ENCODE measurements around the gene NDUFAF8.

- TF ChIP-seq CTCF (IDR thresholded peaks at IDR 0.05) (no peak), EP300 (IDR thresholded peaks at IDR 0.05) (no peak), POLR2A (IDR thresholded peaks at IDR 0.05) (no peak), POLR2AphosphoS5 (IDR thresholded peaks at IDR 0.05) (no peak)
These were observed 43.8 kb downstream of the NDUFAF8 start for GRCh38 chr17:81282876-81283275.
